HCT116 (cell line): ENCODE results near the gene AUTS2. TPM values are rescaled to one million over a fixed set of nuclear protein-coding genes. Genes with fewer than 3 reads are reported as not detected.

Source experiments
- ATAC-seq: fragments of 200-7000 bp; cut with Tn5 transposase; 2 replicates; pipeline ENCODE4 v1.9.1; 2020; ENCODE audit warnings: mild to moderate bottlenecking, moderate library complexity
- BruUV-seq: library from RNA; stranded (reverse); fragments of 400-500 nt; replicated peaks from 2 replicates; lab custom pipeline; 2021; lab: Mats Ljungman, UMichigan
- CTCF ChIA-PET: fragments of 300-600 bp; sonication (Branson Sonifier 250); formaldehyde crosslinking; loops from one replicate; lab custom pipeline; 2021; ENCODE audit warnings: antibody characterized with exemption; lab: Charles Lee
- POLR2A ChIA-PET: fragments of 300-600, 350-600 bp; sonication (Branson Sonifier 250); formaldehyde crosslinking; loops from one replicate; lab custom pipeline; 2021; ENCODE audit warnings: antibody characterized with exemption; lab: Charles Lee
- RAD21 ChIA-PET, 2 experiments: fragments of 300-600 bp; sonication (Branson Sonifier 250); formaldehyde crosslinking; loops; one replicate each; lab custom pipeline; 2023; ENCODE audit warnings: low total read pairs in 2 of 2; ENCODE audit not compliant: uncharacterized antibody in 2 of 2, unreplicated experiment in 2 of 2, low non-redundant PET in 1 of 2; lab: Charles Lee
- DNase-seq: peaks from one replicate; pipeline ENCODE4 v3.0.0-alpha.2; 2010; ENCODE audit warnings: low read depth, low spot score
- H2AFZ ChIP-seq: fragments of 200-600 bp; shearing (Covaris generic), sonication (generic); 2 replicates; pipeline ENCODE4 v1.6.1; 2017; ENCODE audit warnings: low read depth, mixed run types, mixed read lengths, antibody characterized with exemption, low read length; ENCODE audit not compliant: poor library complexity, severe bottlenecking
- H3K27ac ChIP-seq: 2 replicates; pipeline ENCODE4 v1.5.1; 2012; ENCODE audit warnings: low read depth, low read length
- H3K27me3 ChIP-seq: fragments of 200-600 bp; sonication (generic); 2 replicates; pipeline ENCODE4 v1.6.1; 2016; ENCODE audit warnings: mixed run types, low read length, mixed read lengths; ENCODE audit not compliant: insufficient read depth
- H3K36me3 ChIP-seq, 2 experiments: fragments of 200-500 bp in 1 of 2; fragments of 200-600 bp in 1 of 2; sonication (Bioruptor generic) in 1 of 2; sonication (generic) in 1 of 2; 2 replicates each; pipeline versions ENCODE4 v1.5.1 to v1.6.1; 2014 to 2016; ENCODE audit warnings: low read length in 2 of 2, inconsistent platforms in 1 of 2, mixed read lengths in 1 of 2, mixed run types in 1 of 2; ENCODE audit not compliant: insufficient read depth in 2 of 2, control insufficient read depth in 1 of 2
- H3K4me1 ChIP-seq, 2 experiments: fragments of 200-600 bp in 1 of 2; sonication (generic) in 1 of 2; 2 replicates each; pipeline versions ENCODE4 v1.5.1 to v1.6.1; 2012 to 2017; ENCODE audit warnings: low read length in 2 of 2, inconsistent platforms in 1 of 2, mild to moderate bottlenecking in 1 of 2, mixed read lengths in 1 of 2, mixed run types in 1 of 2, moderate library complexity in 1 of 2; ENCODE audit not compliant: insufficient read depth in 2 of 2, control insufficient read depth in 1 of 2
- H3K4me2 ChIP-seq: fragments of 200-600 bp; sonication (generic); 2 replicates; pipeline ENCODE4 v1.6.1; 2017; ENCODE audit warnings: mixed run types, low read length, mixed read lengths
- H3K4me3 ChIP-seq, 2 experiments: fragments of 200-600 bp in 1 of 2; sonication (generic) in 1 of 2; replicated peaks in 1 of 2; 2 replicates each; pipeline ENCODE4 v1.5.1; 2011 to 2016; ENCODE audit warnings: low read length in 2 of 2, control low read depth in 1 of 2, low read depth in 1 of 2, mild to moderate bottlenecking in 1 of 2, mixed read lengths in 1 of 2, mixed run types in 1 of 2
- H3K79me2 ChIP-seq: fragments of 200-600 bp; sonication (generic); 2 replicates; pipeline ENCODE4 v1.6.1; 2017; ENCODE audit warnings: mild to moderate bottlenecking, mixed run types, low read length, moderate library complexity, mixed read lengths; ENCODE audit not compliant: insufficient read depth
- H3K9ac ChIP-seq: fragments of 200-600 bp; sonication (generic); 2 replicates; pipeline ENCODE4 v1.6.1; 2016; ENCODE audit warnings: low read length, mixed read lengths
- H3K9me2 ChIP-seq: fragments of 200-600 bp; sonication (generic), shearing (Covaris generic); 2 replicates; pipeline ENCODE4 v1.6.1; 2017; ENCODE audit warnings: mixed run types, mild to moderate bottlenecking, moderate library complexity; ENCODE audit not compliant: insufficient read depth
- H3K9me3 ChIP-seq, 2 experiments: fragments of 200-500 bp in 1 of 2; fragments of 200-600 bp in 1 of 2; sonication (Bioruptor generic) in 1 of 2; sonication (generic) in 1 of 2; 2 replicates each; pipeline ENCODE4 v1.6.1; 2014 to 2017; ENCODE audit warnings: low read length in 2 of 2, mixed read lengths in 2 of 2, inconsistent platforms in 1 of 2, low read depth in 1 of 2, mild to moderate bottlenecking in 1 of 2, mixed run types in 1 of 2, moderate library complexity in 1 of 2; ENCODE audit not compliant: control insufficient read depth in 1 of 2, insufficient read depth in 1 of 2
- H4K20me1 ChIP-seq: fragments of 200-600 bp; sonication (generic), shearing (Covaris generic); 2 replicates; pipeline ENCODE4 v1.6.1; 2017; ENCODE audit warnings: mixed run types, mild to moderate bottlenecking, moderate library complexity; ENCODE audit not compliant: insufficient read depth
- ATF3 ChIP-seq: IDR thresholded peaks from 2 replicates; pipeline ENCODE4 v1.6.1; 2012
- CBX3 ChIP-seq: IDR thresholded peaks from 2 replicates; pipeline ENCODE4 v1.6.1; 2012; ENCODE audit warnings: low read depth
- CTCF ChIP-seq, 3 experiments: fragments of 200-600 bp in 1 of 3; sonication (generic) in 1 of 3; IDR thresholded peaks in 2 of 3; conservative IDR thresholded peaks in 1 of 3; 2 replicates each; pipeline ENCODE4 v1.5.1; 2012 to 2017; ENCODE audit warnings: low read depth in 2 of 3, low read length in 2 of 3, antibody characterized with exemption in 1 of 3, borderline replicate concordance in 1 of 3, control low read depth in 1 of 3, mild to moderate bottlenecking in 1 of 3, mixed read lengths in 1 of 3, mixed run types in 1 of 3, moderate library complexity in 1 of 3; ENCODE audit not compliant: insufficient read depth in 1 of 3
- EGR1 ChIP-seq: IDR thresholded peaks from 2 replicates; pipeline ENCODE4 v1.6.1; 2012; ENCODE audit warnings: low read depth
- ELF1 ChIP-seq: IDR thresholded peaks from 2 replicates; pipeline ENCODE4 v1.6.1; 2012; ENCODE audit warnings: low read depth, borderline replicate concordance
- EZH2 ChIP-seq: fragments of 200-600 bp; sonication (generic); IDR thresholded peaks from 2 replicates; pipeline ENCODE4 v1.6.1; 2017; ENCODE audit warnings: antibody characterized with exemption, mixed run types
- EZH2phosphoT487 ChIP-seq: fragments of 200-600 bp; IDR thresholded peaks from 2 replicates; pipeline ENCODE4 v1.6.1; 2018; ENCODE audit warnings: antibody characterized with exemption, borderline replicate concordance
- JUND ChIP-seq: IDR thresholded peaks from 2 replicates; pipeline ENCODE4 v1.6.1; 2012
- MAX ChIP-seq: IDR thresholded peaks from 2 replicates; pipeline ENCODE4 v1.6.1; 2012
- POLR2A ChIP-seq: IDR thresholded peaks from 2 replicates; pipeline ENCODE4 v1.7.0; 2011; ENCODE audit warnings: borderline replicate concordance; ENCODE audit not compliant: insufficient read depth, insufficient read length; ENCODE audit errors: extremely low read depth
- POLR2AphosphoS5 ChIP-seq: IDR thresholded peaks from 2 replicates; pipeline ENCODE4 v1.6.1; 2011; ENCODE audit warnings: mild to moderate bottlenecking, low read depth, low read length, moderate library complexity
- SIN3A ChIP-seq: IDR thresholded peaks from 2 replicates; pipeline ENCODE4 v1.6.1; 2012; ENCODE audit warnings: low read depth
- SP1 ChIP-seq: IDR thresholded peaks from 2 replicates; pipeline ENCODE4 v1.6.1; 2012; ENCODE audit warnings: low read depth
- SRF ChIP-seq: IDR thresholded peaks from 2 replicates; pipeline ENCODE4 v1.6.1; 2012; ENCODE audit warnings: low read depth
- TCF7L2 ChIP-seq: IDR thresholded peaks from 2 replicates; pipeline ENCODE4 v1.7.0; 2011; ENCODE audit warnings: borderline replicate concordance, inconsistent platforms; ENCODE audit not compliant: insufficient read depth, insufficient read length; ENCODE audit errors: extremely low read depth
- YY1 ChIP-seq: IDR thresholded peaks from 2 replicates; pipeline ENCODE4 v1.6.1; 2011; ENCODE audit warnings: low read length, low read depth, moderate library complexity, mild to moderate bottlenecking; ENCODE audit not compliant: insufficient replicate concordance; ENCODE audit errors: extremely low read depth
- ZNF274 ChIP-seq: fragments of 200-500 bp; sonication (Bioruptor generic); IDR thresholded peaks from 2 replicates; pipeline ENCODE4 v1.6.1; 2014; ENCODE audit warnings: mild to moderate bottlenecking, low read depth, low read length, inconsistent platforms
- intact Hi-C: fragments of 100-400 bp; cut with micrococcal nuclease; formaldehyde crosslinking; loops from 2 replicates; pipeline ENCODE4 v1.10.0; 2022
- total RNA-seq: library from RNA; stranded (reverse); gene quantifications from one replicate; pipeline ENCODE4 v1.2.1, GENCODE V29; 2021; ENCODE audit not compliant: unreplicated experiment
- TF ChIP-seq, protein P1 (sequence below): IDR thresholded peaks from 2 replicates; pipeline ENCODE4 v1.6.1; 2011; ENCODE audit warnings: mild to moderate bottlenecking, low read length, moderate library complexity; ENCODE audit not compliant: insufficient replicate concordance; ENCODE audit errors: extremely low read depth
- TF ChIP-seq, protein P2 (sequence below): IDR thresholded peaks from 2 replicates; pipeline ENCODE4 v1.6.1; 2012; ENCODE audit warnings: low read depth

The AUTS2 gene
- total RNA-seq, 1 experiment from 2014 or later, result 0.93 TPM

DNA sequence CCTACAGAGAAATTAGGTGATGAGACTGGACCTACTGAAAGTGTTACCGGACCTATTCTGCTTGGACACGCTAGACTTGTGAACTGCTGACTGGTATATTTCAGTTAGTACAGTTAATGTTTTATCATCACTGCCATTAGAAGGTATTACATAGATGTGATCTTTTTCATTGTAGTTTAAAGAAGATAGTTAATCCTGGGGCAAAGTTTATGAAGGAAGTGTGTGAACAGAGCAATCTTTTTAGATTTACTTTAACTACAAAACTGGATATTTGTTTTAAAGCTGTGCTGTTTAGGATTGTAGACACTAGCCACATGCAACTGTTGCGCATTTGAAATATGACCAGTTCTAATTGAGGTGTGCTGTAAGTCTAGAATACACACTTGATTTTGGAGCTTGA lies 446.7 kb downstream of the AUTS2 start:
- CTCF ChIA-PET, result no interaction called here
- intact Hi-C loops, result loop anchor here (10.0 kb wide), 1 partner anchor 60 kb away; no protein-coding TSS in a partner anchor
- BruUV-seq, result no TSS peak
- Histone ChIP-seq H3K4me2 (no peak overlapping the region), H2AFZ (no peak overlapping the region), H4K20me1 (no peaks in the 10 kb centered on the region), H3K9me3 (peaks cover 6 to 25% of the 10 kb centered on the region in 2 experiments; a peak in 2 of 4 replicates), H3K27ac (no peak overlapping the region), H3K79me2 (no peaks in the 10 kb centered on the region), H3K4me3 (no peak overlapping the region), H3K27me3 (no peaks in the 10 kb centered on the region), H3K9ac (no peak overlapping the region), H3K9me2 (no peaks in the 10 kb centered on the region), H3K4me1 (no peaks in the 10 kb centered on the region), H3K36me3 (no peaks in the 10 kb centered on the region)
- TF ChIP-seq CBX3 (no peak), POLR2AphosphoS5 (no peak), TCF7L2 (no peak), ATF3 (no peak), SRF (no peak), SIN3A (no peak), EZH2 (no peak), SP1 (no peak), ZNF274 (no peak), ELF1 (no peak), EGR1 (no peak), YY1 (no peak), POLR2A (no peak), CTCF (IDR thresholded peaks at IDR 0.05 in 2 of 3, conservative IDR thresholded peaks at IDR 0.05 in 1 of 3; ENCODE audit: borderline replicate concordance in 1 of 3, insufficient read depth in 1 of 3, low read depth in 2 of 3, low read length in 2 of 3) (no peak), EZH2phosphoT487 (no peak), JUND (no peak), MAX (no peak)
- TF ChIP-seq, protein P1, sequence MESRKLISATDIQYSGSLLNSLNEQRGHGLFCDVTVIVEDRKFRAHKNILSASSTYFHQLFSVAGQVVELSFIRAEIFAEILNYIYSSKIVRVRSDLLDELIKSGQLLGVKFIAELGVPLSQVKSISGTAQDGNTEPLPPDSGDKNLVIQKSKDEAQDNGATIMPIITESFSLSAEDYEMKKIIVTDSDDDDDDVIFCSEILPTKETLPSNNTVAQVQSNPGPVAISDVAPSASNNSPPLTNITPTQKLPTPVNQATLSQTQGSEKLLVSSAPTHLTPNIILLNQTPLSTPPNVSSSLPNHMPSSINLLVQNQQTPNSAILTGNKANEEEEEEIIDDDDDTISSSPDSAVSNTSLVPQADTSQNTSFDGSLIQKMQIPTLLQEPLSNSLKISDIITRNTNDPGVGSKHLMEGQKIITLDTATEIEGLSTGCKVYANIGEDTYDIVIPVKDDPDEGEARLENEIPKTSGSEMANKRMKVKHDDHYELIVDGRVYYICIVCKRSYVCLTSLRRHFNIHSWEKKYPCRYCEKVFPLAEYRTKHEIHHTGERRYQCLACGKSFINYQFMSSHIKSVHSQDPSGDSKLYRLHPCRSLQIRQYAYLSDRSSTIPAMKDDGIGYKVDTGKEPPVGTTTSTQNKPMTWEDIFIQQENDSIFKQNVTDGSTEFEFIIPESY, result no peak
- TF ChIP-seq, protein P2, sequence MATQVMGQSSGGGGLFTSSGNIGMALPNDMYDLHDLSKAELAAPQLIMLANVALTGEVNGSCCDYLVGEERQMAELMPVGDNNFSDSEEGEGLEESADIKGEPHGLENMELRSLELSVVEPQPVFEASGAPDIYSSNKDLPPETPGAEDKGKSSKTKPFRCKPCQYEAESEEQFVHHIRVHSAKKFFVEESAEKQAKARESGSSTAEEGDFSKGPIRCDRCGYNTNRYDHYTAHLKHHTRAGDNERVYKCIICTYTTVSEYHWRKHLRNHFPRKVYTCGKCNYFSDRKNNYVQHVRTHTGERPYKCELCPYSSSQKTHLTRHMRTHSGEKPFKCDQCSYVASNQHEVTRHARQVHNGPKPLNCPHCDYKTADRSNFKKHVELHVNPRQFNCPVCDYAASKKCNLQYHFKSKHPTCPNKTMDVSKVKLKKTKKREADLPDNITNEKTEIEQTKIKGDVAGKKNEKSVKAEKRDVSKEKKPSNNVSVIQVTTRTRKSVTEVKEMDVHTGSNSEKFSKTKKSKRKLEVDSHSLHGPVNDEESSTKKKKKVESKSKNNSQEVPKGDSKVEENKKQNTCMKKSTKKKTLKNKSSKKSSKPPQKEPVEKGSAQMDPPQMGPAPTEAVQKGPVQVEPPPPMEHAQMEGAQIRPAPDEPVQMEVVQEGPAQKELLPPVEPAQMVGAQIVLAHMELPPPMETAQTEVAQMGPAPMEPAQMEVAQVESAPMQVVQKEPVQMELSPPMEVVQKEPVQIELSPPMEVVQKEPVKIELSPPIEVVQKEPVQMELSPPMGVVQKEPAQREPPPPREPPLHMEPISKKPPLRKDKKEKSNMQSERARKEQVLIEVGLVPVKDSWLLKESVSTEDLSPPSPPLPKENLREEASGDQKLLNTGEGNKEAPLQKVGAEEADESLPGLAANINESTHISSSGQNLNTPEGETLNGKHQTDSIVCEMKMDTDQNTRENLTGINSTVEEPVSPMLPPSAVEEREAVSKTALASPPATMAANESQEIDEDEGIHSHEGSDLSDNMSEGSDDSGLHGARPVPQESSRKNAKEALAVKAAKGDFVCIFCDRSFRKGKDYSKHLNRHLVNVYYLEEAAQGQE, result no peak
- RAD21 ChIA-PET, result no interaction called here
- POLR2A ChIA-PET, result no interaction called here
- ATAC-seq (no peak), DNase-seq (no peak)
